SK-MEL-5 (cell line): Measurements from ENCODE around the gene CTSF. TPM values are rescaled to one million over a fixed set of nuclear protein-coding genes. Genes with fewer than 3 reads are reported as not detected.

Experiments used
- DNase-seq: peaks from one replicate; pipeline ENCODE4 v3.0.0-alpha.2; 2016; ENCODE audit warnings: low read depth, low spot score
- in situ Hi-C: cut with HindIII; loops from 2 replicates; pipeline ENCODE4 v1.10.0; 2016; ENCODE audit warnings: low sequenced_read_pairs, high pct_unique_total_duplicates, low pct_unique_long_range_greater_than_20kb
- total RNA-seq: library from RNA; depleted of rRNA; stranded (reverse); fragments of >200 nt; shearing (Covaris generic); gene quantifications from 2 replicates; pipeline ENCODE4 v1.2.3, GENCODE V29; 2014

The CTSF gene
- total RNA-seq, 1 experiment from 2014 or later: 43.1 TPM

- no peak for DNase-seq
Observed at GRCh38 chr11:66562907-66563583, 5.4 kb downstream of the CTSF start.

GRCh38 chr11:66562275-66562674, 6.1 kb downstream of the CTSF start:
- no peak for DNase-seq
- in situ Hi-C loops: no loop called here

More at GRCh38 chr11:66562907-66563583, 5.4 kb downstream of the CTSF start:
- in situ Hi-C loops: no loop called here

- DNase-seq: no peak
- in situ Hi-C loops: no loop called here
Observed at GRCh38 chr11:66561975-66562248, 6.5 kb downstream of the CTSF start.

- in situ Hi-C loops: no loop called here
- DNase-seq: no peak
Observed at GRCh38 chr11:66561178-66561974, 7.0 kb downstream of the CTSF start.

GRCh38 chr11:66559866-66560676, 8.3 kb downstream of the CTSF start:
- in situ Hi-C loops: no loop called here
- DNase-seq: no peak

GRCh38 chr11:66559142-66559865, 9.1 kb downstream of the CTSF start:
- no peak for DNase-seq
- in situ Hi-C loops: no loop called here

- no peak for DNase-seq
- in situ Hi-C loops: no loop called here
Observed at GRCh38 chr11:66557733-66558326, 10.6 kb downstream of the CTSF start.

- no peak for DNase-seq
- in situ Hi-C loops: no loop called here
Observed at GRCh38 chr11:66556086-66556485, 12.3 kb downstream of the CTSF start.

GRCh38 chr11:66555416-66555815, 13.0 kb downstream of the CTSF start:
- in situ Hi-C loops: no loop called here
- DNase-seq: no peak

GRCh38 chr11:66554602-66555001, 13.8 kb downstream of the CTSF start:
- DNase-seq: no peak
- in situ Hi-C loops: no loop called here

- in situ Hi-C loops: no loop called here
- DNase-seq: no peak
Observed at GRCh38 chr11:66550887-66551286, 17.5 kb downstream of the CTSF start.

- DNase-seq: no peak
- in situ Hi-C loops: no loop called here
Observed at GRCh38 chr11:66549696-66550095, 18.7 kb downstream of the CTSF start.

GRCh38 chr11:66548774-66549630, 19.4 kb downstream of the CTSF start:
- in situ Hi-C loops: no loop called here
- no peak for DNase-seq

GRCh38 chr11:66548041-66548440, 20.4 kb downstream of the CTSF start:
- in situ Hi-C loops: no loop called here

GRCh38 chr11:66547662-66548009, 20.8 kb downstream of the CTSF start:
- in situ Hi-C loops: no loop called here
- no peak for DNase-seq

More at GRCh38 chr11:66548041-66548440, 20.4 kb downstream of the CTSF start:
- DNase-seq: no peak

GRCh38 chr11:66546966-66547661, 21.3 kb downstream of the CTSF start:
- in situ Hi-C loops: no loop called here
- no peak for DNase-seq
